Superior temporal gyrus (tissue), 1 donor: ENCODE results near the gene FOXO3.
"Not testable (repeated sequence)": the region's sequence is repeated elsewhere in the genome, so short reads cannot be mapped to it uniquely, and the experiment has no call there.

Experiments used
- DNase-seq: peaks from one replicate; pipeline ENCODE4 v3.0.0-alpha.2; 2016; ENCODE audit errors: extremely low spot score

The FOXO3 gene

GRCh38 chr6:108555399-108556052, 5.2 kb upstream of the FOXO3 start:
- no peak for DNase-seq

- no peak for DNase-seq
These were observed 4.5 kb upstream of the FOXO3 start for GRCh38 chr6:108556250-108556649.

- DNase-seq: no peak
These were observed 3.7 kb upstream of the FOXO3 start for GRCh38 chr6:108556866-108557493.

- peak; percentile 73 for DNase-seq
These were observed 3.0 kb upstream of the FOXO3 start for GRCh38 chr6:108557494-108558371.

GRCh38 chr6:108558372-108559096, 2.2 kb upstream of the FOXO3 start:
- DNase-seq: peak; percentile 99

- peak; percentile 93 for DNase-seq
These were observed 1.4 kb upstream of the FOXO3 start for GRCh38 chr6:108559097-108559883.

- DNase-seq: peak; percentile 60
These were observed 744 bp upstream of the FOXO3 start for GRCh38 chr6:108559884-108560462.

GRCh38 chr6:108561309-108561647, 561 bp downstream of the FOXO3 start:
- DNase-seq: not testable (repeated sequence)

GRCh38 chr6:108561742-108562502, 1.2 kb downstream of the FOXO3 start:
- peak; percentile 55 for DNase-seq

GRCh38 chr6:108562503-108562993, 1.8 kb downstream of the FOXO3 start:
- peak; percentile 68 for DNase-seq

- DNase-seq: no peak
These were observed 2.6 kb downstream of the FOXO3 start for GRCh38 chr6:108563292-108563691.

GRCh38 chr6:108564178-108564577, 3.5 kb downstream of the FOXO3 start:
- peak; percentile 16 for DNase-seq

- DNase-seq: peak; percentile 51
These were observed 4.5 kb downstream of the FOXO3 start for GRCh38 chr6:108565091-108565766.

GRCh38 chr6:108565893-108566292, 5.2 kb downstream of the FOXO3 start:
- peak; percentile 60 for DNase-seq

- DNase-seq: no peak
These were observed 5.7 kb downstream of the FOXO3 start for GRCh38 chr6:108566406-108566805.

- DNase-seq: no peak
These were observed 7.4 kb downstream of the FOXO3 start for GRCh38 chr6:108568101-108568500.

GRCh38 chr6:108568551-108569305, 8.0 kb downstream of the FOXO3 start:
- no peak for DNase-seq

- no peak for DNase-seq
These were observed 9.8 kb downstream of the FOXO3 start for GRCh38 chr6:108570517-108570916.
